ENCODE measurements around the gene PPIL4. TPM values are rescaled to one million over a fixed set of nuclear protein-coding genes. Genes with fewer than 3 reads are reported as not detected.
"Not testable (repeated sequence)": the region's sequence is repeated elsewhere in the genome, so short reads cannot be mapped to it uniquely, and the experiment has no call there.

Gene PPIL4
- total RNA-seq, 1 experiment from 2014 or later, result 24.2 TPM

DNA sequence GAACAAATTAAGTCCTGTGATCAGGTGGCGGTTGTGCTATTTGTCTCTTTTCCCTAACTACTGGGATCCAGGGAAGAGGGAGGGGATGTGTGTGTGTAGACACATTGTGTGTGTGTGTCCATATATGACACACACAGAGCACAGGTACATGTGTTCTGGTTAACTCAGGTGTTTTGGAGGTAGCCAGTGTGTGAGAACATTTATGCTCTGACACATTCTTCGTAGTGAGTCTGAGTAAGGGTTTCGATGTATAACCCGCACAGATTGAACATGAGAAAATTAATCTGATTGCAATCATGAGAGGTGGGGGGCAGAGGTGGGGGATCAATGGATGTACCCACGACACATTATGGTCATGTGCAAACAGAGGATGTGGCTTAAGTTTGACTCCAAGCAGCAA is 73.6 kb downstream of the PPIL4 start:
- in situ Hi-C loops (cut with HindIII; ENCODE audit: low pct_unique_long_range_greater_than_20kb, low sequenced_read_pairs), result no loop called here
- DNase-seq (ENCODE audit: low read depth), result no peak

DNA sequence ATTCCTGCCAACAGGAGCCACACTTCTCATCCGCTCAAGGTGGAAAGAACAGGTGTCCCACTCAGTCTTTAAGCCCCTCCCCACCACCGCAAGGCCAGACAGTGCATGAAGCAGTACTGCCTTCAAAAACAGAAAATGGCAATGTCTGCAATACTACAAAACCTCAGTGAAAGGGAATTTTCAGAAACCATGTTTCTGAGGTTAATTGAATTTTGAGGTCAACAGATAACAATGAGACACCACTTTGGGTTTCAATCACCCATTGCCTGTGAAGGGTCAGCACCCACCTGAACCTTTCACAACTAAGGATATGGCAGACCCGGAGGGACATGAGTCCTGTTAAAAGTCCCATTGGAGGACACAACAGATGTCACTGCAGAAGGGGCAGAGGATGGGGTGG is 74.0 kb downstream of the PPIL4 start:
- in situ Hi-C loops (cut with HindIII; ENCODE audit: low pct_unique_long_range_greater_than_20kb, low sequenced_read_pairs), result no loop called here
- DNase-seq (ENCODE audit: low read depth), result no peak

DNA sequence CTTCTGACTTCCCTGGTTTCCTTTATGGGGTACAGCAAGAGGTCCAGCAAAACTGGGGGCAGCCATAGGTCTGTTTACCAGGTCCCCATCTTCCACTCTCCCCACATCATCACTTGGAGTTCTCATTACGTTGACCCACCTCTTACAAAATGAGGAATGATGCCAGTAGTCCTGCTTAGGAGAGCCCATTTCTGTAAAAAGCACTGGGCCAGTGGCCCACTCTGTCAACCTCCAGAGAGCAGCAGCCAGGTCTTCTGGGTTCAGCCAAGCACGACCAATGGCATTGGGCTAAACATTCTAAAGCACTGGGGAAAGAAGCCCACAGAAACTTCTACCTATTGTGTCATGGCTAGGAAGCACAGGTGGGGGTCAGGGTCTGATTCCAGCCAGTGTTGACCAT is 74.9 kb downstream of the PPIL4 start:
- no peak for DNase-seq (ENCODE audit: low read depth)
- in situ Hi-C loops (cut with HindIII; ENCODE audit: low pct_unique_long_range_greater_than_20kb, low sequenced_read_pairs), result no loop called here

DNA sequence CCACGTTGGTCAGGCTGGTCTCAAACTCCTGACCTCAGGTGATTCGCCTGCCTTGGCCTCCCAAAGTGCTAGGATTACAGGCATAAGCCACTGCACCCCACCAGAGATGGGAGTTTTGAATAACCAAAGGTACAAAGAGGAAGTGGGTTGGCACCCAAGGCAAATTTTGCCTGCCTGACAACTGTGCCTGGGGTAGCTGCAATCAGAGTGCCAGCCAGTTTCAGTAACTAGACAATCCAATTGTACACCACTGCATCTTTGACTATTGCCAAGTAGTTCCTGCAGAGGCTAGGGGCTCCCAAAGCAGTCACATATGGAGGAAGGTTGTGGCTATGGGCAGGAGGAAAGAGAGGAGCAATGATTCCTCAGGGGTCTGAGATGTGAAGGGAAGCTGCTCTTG is 77.7 kb downstream of the PPIL4 start:
- no peak for DNase-seq (ENCODE audit: low read depth)
- in situ Hi-C loops (cut with HindIII; ENCODE audit: low pct_unique_long_range_greater_than_20kb, low sequenced_read_pairs), result no loop called here

DNA sequence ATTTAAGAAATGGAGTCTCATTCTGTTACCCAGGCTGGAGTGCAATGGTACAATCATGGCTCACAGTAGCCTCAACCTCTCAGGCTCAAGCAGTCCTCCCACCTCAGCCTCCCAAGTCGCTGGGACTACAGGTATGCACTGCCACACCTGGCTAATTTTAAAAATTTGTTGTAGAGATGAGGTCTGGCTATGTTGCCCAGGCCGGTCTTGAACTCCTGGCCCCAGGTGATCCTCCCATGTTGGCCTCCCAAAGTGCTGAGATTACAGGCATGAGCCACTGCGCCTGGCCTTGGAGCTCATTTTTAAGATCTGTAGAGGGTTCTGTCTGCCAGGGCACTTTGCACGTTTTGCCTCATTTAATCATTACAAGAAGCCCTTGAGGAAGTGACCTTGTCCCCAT is 78.6 kb downstream of the PPIL4 start:
- in situ Hi-C loops (cut with HindIII; ENCODE audit: low pct_unique_long_range_greater_than_20kb, low sequenced_read_pairs), result no loop called here
- no peak for DNase-seq (ENCODE audit: low read depth)

DNA sequence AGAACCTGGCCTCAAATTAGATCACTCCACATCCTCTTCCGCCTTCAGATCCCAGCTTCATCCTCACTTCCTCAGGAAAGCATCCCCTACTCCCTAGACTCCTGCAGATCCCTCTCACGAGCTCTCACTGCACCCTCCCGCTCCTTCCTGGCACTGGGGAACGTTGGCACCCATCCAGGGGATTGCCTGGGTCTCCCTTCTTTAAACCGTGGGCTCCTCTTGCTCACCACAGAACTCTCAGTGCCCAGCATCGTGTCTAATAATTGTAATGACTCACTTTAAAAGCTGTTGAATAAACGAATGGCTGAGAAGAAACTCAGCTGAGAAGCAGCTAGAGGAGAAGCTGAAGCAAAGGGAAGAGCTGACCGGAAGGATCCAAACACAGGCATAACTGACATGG is 81.4 kb downstream of the PPIL4 start:
- no peak for DNase-seq (ENCODE audit: low read depth)
- in situ Hi-C loops (cut with HindIII; ENCODE audit: low pct_unique_long_range_greater_than_20kb, low sequenced_read_pairs), result no loop called here

DNA sequence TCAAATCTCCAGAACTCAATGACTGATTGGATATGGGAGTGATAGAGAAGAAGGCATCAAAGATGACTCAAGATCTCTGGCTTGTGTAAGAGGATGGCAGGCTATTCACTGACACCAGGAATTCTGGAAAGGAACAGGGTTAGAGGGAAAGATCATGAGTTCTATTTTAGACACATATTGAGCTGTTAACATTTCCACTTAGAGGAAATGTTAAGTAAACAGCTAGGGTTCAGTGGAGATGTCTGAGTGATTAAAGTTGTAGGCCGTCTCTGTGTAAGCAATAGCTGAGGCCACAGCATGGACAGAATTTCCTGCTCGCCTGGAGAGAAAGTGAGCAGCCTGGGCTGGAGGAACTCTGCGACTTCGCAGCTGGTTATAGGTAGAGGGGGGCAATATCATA is 82.1 kb downstream of the PPIL4 start:
- in situ Hi-C loops (cut with HindIII; ENCODE audit: low pct_unique_long_range_greater_than_20kb, low sequenced_read_pairs), result no loop called here
- no peak for DNase-seq (ENCODE audit: low read depth)

DNA sequence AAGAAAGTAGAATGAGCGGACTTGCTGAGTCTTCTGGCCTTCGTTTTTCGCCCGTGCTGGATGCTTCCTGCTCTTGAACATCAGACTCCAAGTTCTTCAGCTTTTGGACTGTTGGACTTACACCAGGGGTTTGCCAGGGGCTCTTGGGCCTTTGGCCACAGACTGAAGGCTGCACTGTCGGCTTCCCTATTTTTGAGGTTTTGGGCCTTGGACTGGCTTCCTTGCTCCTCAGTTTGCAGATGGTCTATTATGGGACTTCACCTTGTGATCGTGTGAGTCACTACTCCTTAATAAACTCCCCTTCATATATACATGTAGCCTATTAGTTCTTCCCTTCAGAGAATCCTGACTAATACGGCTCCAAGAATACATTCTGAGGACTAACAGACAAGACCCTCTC is 83.1 kb downstream of the PPIL4 start:
- in situ Hi-C loops (cut with HindIII; ENCODE audit: low pct_unique_long_range_greater_than_20kb, low sequenced_read_pairs); DNase-seq (ENCODE audit: low read depth): not testable (repeated sequence)

DNA sequence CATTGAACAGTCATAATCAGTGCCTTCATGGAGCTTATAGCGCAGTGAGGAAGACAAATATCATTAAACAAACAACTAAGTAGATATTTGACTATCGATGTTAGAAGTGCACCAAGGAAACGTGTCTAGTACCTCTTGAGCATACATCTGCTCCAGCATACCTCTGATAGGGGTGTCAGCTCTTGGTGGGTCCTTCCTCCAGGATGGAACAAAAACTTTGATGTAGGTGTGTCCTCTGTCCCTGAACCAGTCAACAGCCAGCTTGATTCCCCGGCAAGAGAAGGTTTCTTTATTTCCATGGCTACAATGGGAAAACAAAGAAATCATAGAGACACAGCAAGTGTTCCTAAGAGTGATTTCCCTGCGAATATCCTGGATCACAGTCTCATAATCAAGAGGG is 84.2 kb downstream of the PPIL4 start:
- DNase-seq (ENCODE audit: low read depth), result no peak
- in situ Hi-C loops (cut with HindIII; ENCODE audit: low pct_unique_long_range_greater_than_20kb, low sequenced_read_pairs), result no loop called here

DNA sequence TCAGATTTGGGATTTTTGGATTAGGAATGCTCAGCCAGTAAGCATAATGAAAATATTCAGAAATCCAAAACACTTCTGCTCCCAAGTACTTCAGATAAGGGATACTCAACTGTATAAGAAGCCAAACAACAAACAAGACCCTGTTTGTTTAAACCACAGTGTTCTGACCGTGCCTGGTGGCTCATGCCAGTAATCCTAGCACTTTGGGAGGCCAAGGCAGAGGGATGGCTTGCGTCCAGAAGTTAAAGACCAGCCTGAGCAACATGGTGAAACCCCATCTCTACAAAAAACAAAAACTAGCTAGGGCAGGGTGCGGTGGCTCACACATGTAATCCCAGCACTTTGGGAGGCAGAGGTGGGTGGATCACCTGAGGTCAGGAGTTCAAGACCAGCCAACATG is 85.6 kb downstream of the PPIL4 start:
- DNase-seq (ENCODE audit: low read depth); in situ Hi-C loops (cut with HindIII; ENCODE audit: low pct_unique_long_range_greater_than_20kb, low sequenced_read_pairs): not testable (repeated sequence)

DNA sequence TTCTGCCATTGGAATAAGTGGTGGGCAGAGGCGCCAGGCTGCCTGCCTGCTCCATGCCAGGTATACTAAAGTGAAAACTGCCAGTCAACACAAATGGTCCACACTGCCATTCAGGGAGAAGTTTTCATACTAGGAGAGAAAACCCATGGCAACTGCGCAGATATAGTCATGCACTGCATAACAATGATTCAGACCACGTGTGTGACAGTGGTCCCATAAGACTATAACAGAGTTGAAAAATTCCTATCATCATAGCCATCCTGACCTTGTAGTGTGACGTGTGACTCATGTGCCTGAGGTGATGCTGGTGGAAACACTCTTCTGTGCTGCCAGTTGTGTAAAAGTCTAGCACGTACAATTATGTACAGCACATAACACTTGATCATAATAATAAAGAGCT is 86.1 kb downstream of the PPIL4 start:
- no peak for DNase-seq (ENCODE audit: low read depth)
- in situ Hi-C loops (cut with HindIII; ENCODE audit: low pct_unique_long_range_greater_than_20kb, low sequenced_read_pairs), result no loop called here

DNA sequence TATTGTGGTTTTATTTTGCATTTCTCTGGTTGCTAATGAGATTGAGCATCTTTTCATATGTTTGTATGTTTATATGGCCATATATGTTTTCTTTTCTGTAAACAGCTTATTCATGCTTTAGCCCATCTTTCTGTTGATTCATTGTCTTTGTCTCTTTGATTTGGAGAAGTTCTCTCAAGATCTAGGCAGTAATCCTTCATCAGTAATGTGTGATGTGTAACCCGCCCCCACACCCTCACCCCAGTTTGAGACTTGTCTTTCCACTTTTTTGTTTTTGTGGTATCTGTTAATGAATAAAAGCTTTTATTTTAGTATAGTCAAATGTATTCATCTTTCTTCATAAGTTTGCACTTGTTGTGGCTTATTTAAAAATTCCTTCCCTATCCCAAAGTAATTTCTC is 87.0 kb downstream of the PPIL4 start:
- DNase-seq (ENCODE audit: low read depth), result no peak
- in situ Hi-C loops (cut with HindIII; ENCODE audit: low pct_unique_long_range_greater_than_20kb, low sequenced_read_pairs), result no loop called here

DNA sequence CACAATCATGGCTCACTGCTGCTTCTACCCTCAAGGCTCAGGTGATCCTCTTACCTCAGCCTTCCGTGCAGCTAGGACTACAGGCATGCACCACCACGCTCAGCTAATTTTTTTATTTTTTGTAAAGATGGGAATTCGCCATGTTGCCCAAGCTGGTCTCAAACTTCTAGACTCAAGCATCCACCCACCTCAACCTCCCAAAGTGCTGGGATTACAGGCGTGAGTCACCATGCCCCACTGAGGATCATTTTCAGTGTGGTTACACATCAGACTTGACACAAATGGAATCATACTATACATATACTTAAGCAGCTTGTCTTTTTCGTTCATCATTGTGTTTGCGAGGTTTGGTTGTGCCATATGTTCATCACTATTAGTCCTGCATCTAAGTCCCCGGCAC is 87.6 kb downstream of the PPIL4 start:
- no peak for DNase-seq (ENCODE audit: low read depth)
- in situ Hi-C loops (cut with HindIII; ENCODE audit: low pct_unique_long_range_greater_than_20kb, low sequenced_read_pairs), result no loop called here

DNA sequence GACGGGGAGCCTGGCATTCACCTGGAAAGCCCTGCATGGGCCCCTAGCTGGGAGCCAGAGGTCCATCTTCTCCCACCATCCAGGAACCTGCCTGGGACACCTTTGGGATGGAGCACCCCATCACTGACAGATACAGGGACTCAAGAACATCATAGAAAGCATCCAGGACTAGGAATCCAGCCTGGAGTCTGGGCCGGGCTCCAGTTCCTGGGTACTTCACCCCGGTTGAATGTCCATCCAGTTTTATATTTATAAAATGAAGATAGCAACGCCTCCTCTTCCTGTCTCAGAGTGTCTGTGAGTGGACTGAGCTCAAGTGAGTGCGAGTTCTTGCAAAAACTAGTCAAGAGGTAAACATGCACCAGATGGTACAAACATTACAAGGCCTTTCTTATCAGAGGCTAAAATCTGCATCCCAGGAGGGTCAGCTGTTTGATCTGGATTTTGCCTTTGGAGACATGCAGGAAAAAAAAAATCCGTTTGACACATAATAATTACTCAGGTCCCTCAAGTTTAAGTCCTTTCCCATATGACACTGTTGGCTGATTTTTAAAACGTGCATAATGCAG is 88.4 kb downstream of the PPIL4 start:
- no peak for DNase-seq (ENCODE audit: low read depth)
- in situ Hi-C loops (cut with HindIII; ENCODE audit: low pct_unique_long_range_greater_than_20kb, low sequenced_read_pairs), result no loop called here

DNA sequence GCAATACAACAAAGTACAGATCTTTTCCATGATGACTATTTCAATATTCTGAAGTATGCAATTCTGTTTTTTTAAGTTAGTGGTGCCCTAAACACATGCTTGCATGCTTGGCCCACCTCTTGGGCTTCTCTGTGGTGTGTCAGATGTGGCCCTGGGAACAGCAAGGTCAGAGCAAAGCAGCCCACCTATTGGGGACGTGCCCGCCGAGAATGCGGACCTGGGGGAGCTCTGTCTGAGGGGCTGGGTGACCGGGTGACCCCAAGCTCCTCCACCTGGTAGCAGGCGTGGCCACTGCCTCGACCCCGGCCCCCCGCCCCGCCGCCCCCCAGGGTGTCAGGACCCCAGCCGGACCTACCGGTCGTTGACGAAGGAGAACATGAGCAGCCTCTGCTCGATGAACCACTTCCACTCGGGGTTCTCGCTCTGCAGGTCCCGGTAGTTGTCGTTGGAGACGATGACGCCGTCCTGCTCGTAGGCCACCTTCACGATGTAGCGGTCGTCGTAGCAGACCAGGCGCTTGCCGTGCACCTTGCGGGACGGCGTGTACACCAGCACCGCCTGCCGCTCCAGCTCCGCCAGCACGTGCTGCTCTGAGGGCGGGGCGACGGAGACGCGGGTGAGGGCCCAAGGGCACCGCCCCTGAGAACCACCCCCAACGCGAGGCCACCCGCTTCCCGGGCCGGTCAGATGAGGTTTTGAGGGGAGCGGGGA is 89.4 kb downstream of the PPIL4 start:
- in situ Hi-C loops (cut with HindIII; ENCODE audit: low pct_unique_long_range_greater_than_20kb, low sequenced_read_pairs), result no loop called here
- no peak for DNase-seq (ENCODE audit: low read depth)

DNA sequence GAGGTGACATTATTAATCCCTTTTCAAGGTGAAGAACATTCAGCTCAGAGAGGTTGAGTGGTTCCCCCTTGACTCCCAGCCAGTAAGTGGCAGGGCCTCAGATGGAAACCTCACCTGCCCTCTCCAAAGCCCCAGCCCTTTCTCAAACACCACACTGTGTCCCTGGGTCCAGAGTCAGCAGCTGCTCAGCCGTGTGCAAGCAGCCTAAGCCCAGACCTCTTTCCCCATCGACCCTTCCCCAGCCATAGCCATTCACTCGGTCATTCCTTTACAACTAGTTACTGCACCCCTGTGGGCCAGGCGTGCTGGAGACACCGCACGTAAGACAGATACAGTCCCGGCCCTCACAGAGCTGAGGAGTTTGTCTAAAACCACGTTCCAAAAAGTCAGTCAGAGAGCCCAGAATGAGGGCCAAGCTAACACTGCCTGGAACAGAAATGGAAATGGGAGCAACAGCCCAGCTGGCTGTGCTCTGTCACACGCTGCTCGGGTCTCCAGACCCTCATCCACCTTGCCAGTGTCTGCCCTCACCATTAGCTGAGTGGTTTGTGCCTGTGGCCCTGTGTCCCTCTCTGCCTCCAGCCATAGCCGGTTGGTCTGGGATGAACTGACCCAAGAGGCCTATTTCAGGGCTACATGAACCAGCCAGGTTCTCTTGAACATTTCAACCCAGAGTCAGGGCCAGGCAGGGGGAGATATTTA is 90.7 kb downstream of the PPIL4 start:
- DNase-seq (ENCODE audit: low read depth), result no peak
- in situ Hi-C loops (cut with HindIII; ENCODE audit: low pct_unique_long_range_greater_than_20kb, low sequenced_read_pairs), result no loop called here

Data from Caki2 (cell line).